HG02759 (cell line): ENCODE measurements around the gene DOCK10.

ENCODE experiments used
- ATAC-seq: cut with Tn5 transposase; IDR thresholded peaks from one replicate; pipeline ENCODE4 v1.9.1; 2021; ENCODE audit warnings: mild to moderate bottlenecking, moderate library complexity; ENCODE audit not compliant: unreplicated experiment

The DOCK10 gene

GRCh38 chr2:224736227-224736626 lies 306.0 kb downstream of the DOCK10 start:
- ATAC-seq = no peak

GRCh38 chr2:224734949-224735348 lies 307.3 kb downstream of the DOCK10 start:
- no peak for ATAC-seq

- ATAC-seq = no peak
Observed at GRCh38 chr2:224731665-224732064, 310.6 kb downstream of the DOCK10 start.

GRCh38 chr2:224729435-224729834 lies 312.8 kb downstream of the DOCK10 start:
- ATAC-seq = no peak

- no peak for ATAC-seq
Observed at GRCh38 chr2:224724331-224724730, 317.9 kb downstream of the DOCK10 start.

GRCh38 chr2:224723586-224724217 lies 318.6 kb downstream of the DOCK10 start:
- ATAC-seq = peak; percentile 69

- no peak for ATAC-seq
Observed at GRCh38 chr2:224722770-224723169, 319.5 kb downstream of the DOCK10 start.

- no peak for ATAC-seq
Observed at GRCh38 chr2:224722250-224722649, 320.0 kb downstream of the DOCK10 start.

- ATAC-seq = no peak
Observed at GRCh38 chr2:224716921-224717320, 325.3 kb downstream of the DOCK10 start.

- ATAC-seq = no peak
Observed at GRCh38 chr2:224716201-224716600, 326.1 kb downstream of the DOCK10 start, which contains the start of gene CCDC195. TSS of gene CCDC195 (minus strand) at chr2:224716365. CDS start at chr2:224716365, 0 bp downstream.
